GM12878 (cell line): ENCODE data around the gene ETHE1. TPM values are rescaled to one million over a fixed set of nuclear protein-coding genes. Genes with fewer than 3 reads are reported as not detected.

Experiments used
- ATAC-seq: fragments of 200-7000 bp; cut with Tn5 transposase; 3 replicates; pipeline ENCODE4 v1.9.1; 2020; ENCODE audit warnings: mild to moderate bottlenecking, moderate library complexity
- BruUV-seq: library from RNA; stranded (reverse); fragments of 400-500 nt; replicated peaks from 2 replicates; lab custom pipeline; 2021; lab: Mats Ljungman, UMichigan
- CTCF ChIA-PET: fragments of 300-600 bp; sonication (Branson Sonifier 250); formaldehyde crosslinking; extraction: SDS; loops from one replicate; lab custom pipeline; 2021; ENCODE audit warnings: inconsistent platforms; lab: Yijun Ruan, JAX
- POLR2A ChIA-PET: fragments of 350-600 bp; formaldehyde crosslinking; extraction: SDS; loops from one replicate; lab custom pipeline; 2021; ENCODE audit warnings: inconsistent platforms; lab: Charles Lee
- RAD21 ChIA-PET: fragments of 300-600 bp; sonication (Branson Sonifier 250); formaldehyde crosslinking; loops from one replicate; lab custom pipeline; 2023; ENCODE audit warnings: antibody characterized with exemption; ENCODE audit not compliant: unreplicated experiment; lab: Charles Lee
- SMC1A ChIA-PET: fragments of 300-600 bp; sonication (Branson Sonifier 250); formaldehyde crosslinking; loops from one replicate; lab custom pipeline; 2023; ENCODE audit not compliant: unreplicated experiment, uncharacterized antibody; lab: Charles Lee
- DNase-seq: peaks from one replicate; pipeline ENCODE4 v3.0.0-alpha.2; 2011; ENCODE audit warnings: low read depth, low spot score
- FAIRE-seq: peaks from 3 replicates; lab custom pipeline; 2011; peaks lifted over from hg19 to GRCh38; lab: Jason Lieb, UNC
- H2AFZ ChIP-seq: 2 replicates; pipeline ENCODE4 v1.6.0; 2011; ENCODE audit warnings: low read depth, low read length, control low read depth; ENCODE audit not compliant: control insufficient read depth
- H3K27ac ChIP-seq: 2 replicates; pipeline ENCODE4 v1.5.1; 2011; ENCODE audit warnings: control low read depth; ENCODE audit not compliant: control insufficient read depth, insufficient read depth
- H3K27me3 ChIP-seq, 2 experiments: replicated peaks in 1 of 2; 2 replicates each; pipeline versions ENCODE4 v1.6.0 to v1.6.1; 2011; ENCODE audit warnings: low read length in 1 of 2; ENCODE audit not compliant: control insufficient read depth in 2 of 2, insufficient read depth in 2 of 2
- H3K36me3 ChIP-seq, 2 experiments: 2 replicates each; pipeline ENCODE4 v1.5.1; 2011; ENCODE audit warnings: low read length in 1 of 2; ENCODE audit not compliant: control insufficient read depth in 2 of 2, insufficient read depth in 2 of 2
- H3K4me1 ChIP-seq: 2 replicates; pipeline ENCODE4 v1.6.1; 2011; ENCODE audit warnings: mild to moderate bottlenecking, low read length, moderate library complexity, mixed read lengths; ENCODE audit not compliant: control insufficient read depth, insufficient read depth
- H3K4me2 ChIP-seq: 2 replicates; pipeline ENCODE4 v1.6.0; 2011; ENCODE audit warnings: control low read depth; ENCODE audit not compliant: control insufficient read depth, insufficient read depth
- H3K4me3 ChIP-seq: fragments of 200-600 bp; sonication (generic); 2 replicates; pipeline ENCODE4 v1.5.1; 2016
- H3K79me2 ChIP-seq: 2 replicates; pipeline ENCODE4 v1.6.0; 2011; ENCODE audit warnings: low read length; ENCODE audit not compliant: control insufficient read depth, insufficient read depth
- H3K9ac ChIP-seq: 2 replicates; pipeline ENCODE4 v1.8.0; 2011; ENCODE audit warnings: low read length, control low read depth, mixed read lengths; ENCODE audit not compliant: control insufficient read depth, insufficient read depth
- H3K9me3 ChIP-seq: replicated peaks from 3 replicates; pipeline ENCODE4 v1.5.1; 2011; ENCODE audit warnings: mild to moderate bottlenecking, low read length; ENCODE audit not compliant: control insufficient read depth, insufficient read depth
- H4K20me1 ChIP-seq: 2 replicates; pipeline ENCODE4 v1.6.0; 2011; ENCODE audit not compliant: control insufficient read depth, insufficient read depth
- BHLHE40 ChIP-seq, 2 experiments: fragments of 450-650 bp in 1 of 2; IDR thresholded peaks; 2 replicates each; pipeline ENCODE4 v1.6.1; 2011 to 2017; ENCODE audit warnings: low read depth in 2 of 2, borderline replicate concordance in 1 of 2, improper control_type of control experiment in 1 of 2, low read length in 1 of 2, mild to moderate bottlenecking in 1 of 2
- CREM ChIP-seq: IDR thresholded peaks from 2 replicates; pipeline ENCODE4 v1.6.1; 2014; ENCODE audit warnings: antibody characterized with exemption, low read depth
- NR2C1 ChIP-seq: fragments of 450-650 bp; IDR thresholded peaks from 2 replicates; pipeline ENCODE4 v1.6.1; 2017; ENCODE audit warnings: antibody characterized with exemption, mild to moderate bottlenecking, moderate library complexity
- WGBS: methylation state at CpG from one replicate; pipeline ENCODE4 v1.1.6; 2016; ENCODE audit warnings: low lambda C conversion rate; ENCODE audit not compliant: insufficient replicate concordance, insufficient coverage; ENCODE audit errors: missing lambda C conversion rate; 5-methylcytosine and 5-hydroxymethylcytosine counted together
- in situ Hi-C: fragments of 300-500 bp; cut with MboI; formaldehyde crosslinking; loops from 9 replicates; pipeline ENCODE4 v1.14.3; 2018; ENCODE audit warnings: mixed read lengths
- intact Hi-C: fragments of 100-400 bp; cut with micrococcal nuclease; formaldehyde crosslinking; loops from one replicate; pipeline ENCODE4 v1.14.2; 2022; ENCODE audit not compliant: unreplicated experiment
- polyA plus RNA-seq, 11 experiments: library from polyadenylated mRNA; depleted of rRNA in 4 of 11; unstranded in 6 of 11; stranded (reverse) in 5 of 11; fragments of >200 nt; fragmentation: Nextera tagmentation in 4 of 11; fragmentation: Illumina TruSeq in 1 of 11; extraction: Ambion mirVana in 4 of 11; extraction: Trizol in 1 of 11; gene quantifications; 1 replicate in 1 of 11; 2 replicates in 10 of 11; pipeline versions ENCODE4 v1.2.1 to v1.2.3, GENCODE V29; 2011 to 2016; ENCODE audit warnings: inconsistent platforms in 2 of 11, missing spikeins in 2 of 11, low read depth in 1 of 11
- total RNA-seq, 4 experiments: library from RNA; depleted of rRNA in 3 of 4; stranded (reverse); fragments of >200 nt in 3 of 4; fragmentation: Illumina TruSeq in 1 of 4; extraction: Trizol in 1 of 4; gene quantifications; 2 replicates each; pipeline versions ENCODE4 v1.2.1 to v1.2.3, GENCODE V29; 2013 to 2021
- TF ChIP-seq, protein P1 (sequence below): fragments of 450-650 bp; IDR thresholded peaks from 2 replicates; pipeline ENCODE4 v1.6.1; 2017; ENCODE audit warnings: antibody characterized with exemption, mild to moderate bottlenecking, moderate library complexity
- TF ChIP-seq, protein P2 (sequence below): fragments of 450-650 bp; IDR thresholded peaks from 2 replicates; pipeline ENCODE4 v1.6.1; 2016; ENCODE audit warnings: mild to moderate bottlenecking, moderate library complexity, borderline replicate concordance

ETHE1 gene
- total and polyA plus RNA-seq, 10 of the 15 experiments (the other 5 are each of a cell fraction or from before 2014, with no cell fraction given): 22.1 to 155 (median 52.7) TPM

DNA sequence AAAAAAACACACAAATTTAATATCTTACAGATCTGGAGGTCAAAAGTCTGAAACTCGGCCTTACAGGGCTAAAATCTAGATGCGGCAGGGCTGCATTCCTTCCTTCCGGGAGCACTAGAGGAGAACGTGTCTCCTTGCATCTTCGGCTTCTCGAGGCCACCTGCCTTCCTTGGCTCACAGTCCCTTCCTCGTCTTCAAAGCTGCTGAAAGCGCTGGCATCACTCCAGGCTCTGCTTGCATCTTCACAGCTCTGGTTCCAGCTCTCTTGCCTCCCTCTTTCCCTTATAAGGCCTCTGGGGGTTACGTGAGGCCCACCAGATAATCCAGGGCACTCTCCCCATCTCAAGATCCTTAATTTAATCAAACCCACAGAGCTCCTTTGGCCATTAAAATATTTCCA, 37.8 kb upstream of the ETHE1 start:
- Histone ChIP-seq H3K79me2 (no peaks in the 10 kb centered on the region), H3K9ac (no peak overlapping the region), H3K4me3 (no peak overlapping the region), H3K27ac (no peak overlapping the region), H3K9me3 (no peaks in the 10 kb centered on the region), H3K36me3 (peaks cover 0 to 1% of the 10 kb centered on the region in 2 experiments; a peak in 1 of 4 replicates), H4K20me1 (no peaks in the 10 kb centered on the region), H3K4me2 (no peak overlapping the region), H3K27me3 (no peaks in the 10 kb centered on the region), H2AFZ (no peak overlapping the region), H3K4me1 (peaks cover 12% of the 10 kb centered on the region)
- ChIA-PET SMC1A (interaction anchor here (1.0 to 1.7 kb wide), 2 partner anchors 10 to 30 kb away, joined by 3 to 5 read pairs; no protein-coding TSS in a partner anchor), RAD21 (interaction anchor here (0.9 to 1.0 kb wide), 2 partner anchors 10 to 31 kb away, joined by 3 read pairs; partner anchors contain the start of genes IRGQ, PINLYP, XRCC1 and ZNF576), POLR2A (interaction anchor here (0.5 to 1.7 kb wide), 3 partner anchors 10 to 223 kb away, joined by 3 to 6 read pairs (median 3); partner anchors contain the start of gene XRCC1), CTCF (interaction anchor here (1.4 to 1.8 kb wide), 2 partner anchors 9 to 10 kb away, joined by 4 to 14 read pairs; no protein-coding TSS in a partner anchor)
- TF ChIP-seq, protein P1, sequence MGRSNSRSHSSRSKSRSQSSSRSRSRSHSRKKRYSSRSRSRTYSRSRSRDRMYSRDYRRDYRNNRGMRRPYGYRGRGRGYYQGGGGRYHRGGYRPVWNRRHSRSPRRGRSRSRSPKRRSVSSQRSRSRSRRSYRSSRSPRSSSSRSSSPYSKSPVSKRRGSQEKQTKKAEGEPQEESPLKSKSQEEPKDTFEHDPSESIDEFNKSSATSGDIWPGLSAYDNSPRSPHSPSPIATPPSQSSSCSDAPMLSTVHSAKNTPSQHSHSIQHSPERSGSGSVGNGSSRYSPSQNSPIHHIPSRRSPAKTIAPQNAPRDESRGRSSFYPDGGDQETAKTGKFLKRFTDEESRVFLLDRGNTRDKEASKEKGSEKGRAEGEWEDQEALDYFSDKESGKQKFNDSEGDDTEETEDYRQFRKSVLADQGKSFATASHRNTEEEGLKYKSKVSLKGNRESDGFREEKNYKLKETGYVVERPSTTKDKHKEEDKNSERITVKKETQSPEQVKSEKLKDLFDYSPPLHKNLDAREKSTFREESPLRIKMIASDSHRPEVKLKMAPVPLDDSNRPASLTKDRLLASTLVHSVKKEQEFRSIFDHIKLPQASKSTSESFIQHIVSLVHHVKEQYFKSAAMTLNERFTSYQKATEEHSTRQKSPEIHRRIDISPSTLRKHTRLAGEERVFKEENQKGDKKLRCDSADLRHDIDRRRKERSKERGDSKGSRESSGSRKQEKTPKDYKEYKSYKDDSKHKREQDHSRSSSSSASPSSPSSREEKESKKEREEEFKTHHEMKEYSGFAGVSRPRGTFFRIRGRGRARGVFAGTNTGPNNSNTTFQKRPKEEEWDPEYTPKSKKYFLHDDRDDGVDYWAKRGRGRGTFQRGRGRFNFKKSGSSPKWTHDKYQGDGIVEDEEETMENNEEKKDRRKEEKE: no peak
- TF ChIP-seq BHLHE40 (IDR thresholded peaks at IDR 0.05; ENCODE audit: borderline replicate concordance in 1 of 2, low read depth in 2 of 2, low read length in 1 of 2) (no peak), CREM (no peak), NR2C1 (no peak)
- TF ChIP-seq, protein P2, sequence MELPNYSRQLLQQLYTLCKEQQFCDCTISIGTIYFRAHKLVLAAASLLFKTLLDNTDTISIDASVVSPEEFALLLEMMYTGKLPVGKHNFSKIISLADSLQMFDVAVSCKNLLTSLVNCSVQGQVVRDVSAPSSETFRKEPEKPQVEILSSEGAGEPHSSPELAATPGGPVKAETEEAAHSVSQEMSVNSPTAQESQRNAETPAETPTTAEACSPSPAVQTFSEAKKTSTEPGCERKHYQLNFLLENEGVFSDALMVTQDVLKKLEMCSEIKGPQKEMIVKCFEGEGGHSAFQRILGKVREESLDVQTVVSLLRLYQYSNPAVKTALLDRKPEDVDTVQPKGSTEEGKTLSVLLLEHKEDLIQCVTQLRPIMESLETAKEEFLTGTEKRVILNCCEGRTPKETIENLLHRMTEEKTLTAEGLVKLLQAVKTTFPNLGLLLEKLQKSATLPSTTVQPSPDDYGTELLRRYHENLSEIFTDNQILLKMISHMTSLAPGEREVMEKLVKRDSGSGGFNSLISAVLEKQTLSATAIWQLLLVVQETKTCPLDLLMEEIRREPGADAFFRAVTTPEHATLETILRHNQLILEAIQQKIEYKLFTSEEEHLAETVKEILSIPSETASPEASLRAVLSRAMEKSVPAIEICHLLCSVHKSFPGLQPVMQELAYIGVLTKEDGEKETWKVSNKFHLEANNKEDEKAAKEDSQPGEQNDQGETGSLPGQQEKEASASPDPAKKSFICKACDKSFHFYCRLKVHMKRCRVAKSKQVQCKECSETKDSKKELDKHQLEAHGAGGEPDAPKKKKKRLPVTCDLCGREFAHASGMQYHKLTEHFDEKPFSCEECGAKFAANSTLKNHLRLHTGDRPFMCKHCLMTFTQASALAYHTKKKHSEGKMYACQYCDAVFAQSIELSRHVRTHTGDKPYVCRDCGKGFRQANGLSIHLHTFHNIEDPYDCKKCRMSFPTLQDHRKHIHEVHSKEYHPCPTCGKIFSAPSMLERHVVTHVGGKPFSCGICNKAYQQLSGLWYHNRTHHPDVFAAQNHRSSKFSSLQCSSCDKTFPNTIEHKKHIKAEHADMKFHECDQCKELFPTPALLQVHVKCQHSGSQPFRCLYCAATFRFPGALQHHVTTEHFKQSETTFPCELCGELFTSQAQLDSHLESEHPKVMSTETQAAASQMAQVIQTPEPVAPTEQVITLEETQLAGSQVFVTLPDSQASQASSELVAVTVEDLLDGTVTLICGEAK: no peak
- no peak for DNase-seq
- no peak for FAIRE-seq
- in situ Hi-C loops: no loop called here
- no TSS peak for BruUV-seq
- intact Hi-C loops: no loop called here
- WGBS: 90% methylated on average over 9 of the region's 9 CpGs
- no peak for ATAC-seq
